ENCODE data around the gene GPNMB. TPM values are rescaled to one million over a fixed set of nuclear protein-coding genes. Genes with fewer than 3 reads are reported as not detected.

Gene GPNMB
- total and polyA plus RNA-seq, 10 of the 15 experiments (the other 5 are each of a cell fraction or from before 2014, with no cell fraction given): 5.9 to 22.3 (median 10.0) TPM

- TF ChIP-seq ZNF274 (IDR thresholded peaks at IDR 0.05; ENCODE audit: insufficient read depth, insufficient read length): no peak
- TF ChIP-seq GABPA (IDR thresholded peaks at IDR 0.05; ENCODE audit: low read depth): no peak
- no peak for TF ChIP-seq HSF1 (IDR thresholded peaks at IDR 0.05; ENCODE audit: low read depth, low read length)
- no peak for TF ChIP-seq SMAD1 (IDR thresholded peaks at IDR 0.05; ENCODE audit: low read depth, partially characterized antibody)
- no peak for TF ChIP-seq ZNF217 (IDR thresholded peaks at IDR 0.05)
- no peak for TF ChIP-seq IKZF2 (IDR thresholded peaks at IDR 0.05)
- TF ChIP-seq TARDBP (IDR thresholded peaks at IDR 0.05; ENCODE audit: borderline replicate concordance): no peak
- no peak for TF ChIP-seq E2F4 (IDR thresholded peaks at IDR 0.05; ENCODE audit: low read depth, low read length)
- no peak for TF ChIP-seq GATAD2B (conservative IDR thresholded peaks at IDR 0.05; ENCODE audit: low read depth)
- TF ChIP-seq NFYB (IDR thresholded peaks at IDR 0.05; ENCODE audit: insufficient read depth, low read depth, low read length): no peak
- TF ChIP-seq CBX3 (IDR thresholded peaks at IDR 0.05; ENCODE audit: borderline replicate concordance, low read depth): no peak
- TF ChIP-seq ZBTB40 (IDR thresholded peaks at IDR 0.05; ENCODE audit: borderline replicate concordance): no peak
Measured at GRCh38 chr7:23249486-23249885, 2.9 kb downstream of the GPNMB start (continued).

Data from GM12878 (cell line).